EH (cell line): Measurements from ENCODE around the gene SS18.

Experiments
- DNase-seq: peaks from one replicate; pipeline ENCODE4 v3.0.0-alpha.2; 2015; ENCODE audit warnings: low read depth

SS18 gene

GRCh38 chr18:26071725-26072124 is 18.7 kb downstream of the SS18 start:
- DNase-seq: peak; percentile 9

DNA sequence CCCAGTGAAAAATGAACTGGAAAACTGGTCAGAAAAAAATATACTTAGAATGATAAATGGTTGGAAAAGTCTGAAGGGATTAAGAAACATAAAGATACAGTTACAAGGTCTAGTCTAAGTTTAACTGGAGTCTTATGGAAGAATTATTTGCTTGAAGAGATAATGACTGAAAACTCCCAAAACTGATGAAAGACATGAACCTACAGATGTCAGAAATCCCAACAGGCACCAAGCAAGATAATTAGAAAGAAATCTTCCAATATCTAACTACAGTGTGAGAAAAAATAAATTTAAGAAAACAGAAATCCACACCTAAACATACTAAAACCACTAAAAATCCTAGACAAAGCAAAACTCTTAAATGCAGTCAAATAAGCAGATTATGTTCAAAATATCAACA is 19.4 kb downstream of the SS18 start:
- DNase-seq: no peak

GRCh38 chr18:26059357-26059756 is 31.1 kb downstream of the SS18 start:
- DNase-seq: no peak

DNA sequence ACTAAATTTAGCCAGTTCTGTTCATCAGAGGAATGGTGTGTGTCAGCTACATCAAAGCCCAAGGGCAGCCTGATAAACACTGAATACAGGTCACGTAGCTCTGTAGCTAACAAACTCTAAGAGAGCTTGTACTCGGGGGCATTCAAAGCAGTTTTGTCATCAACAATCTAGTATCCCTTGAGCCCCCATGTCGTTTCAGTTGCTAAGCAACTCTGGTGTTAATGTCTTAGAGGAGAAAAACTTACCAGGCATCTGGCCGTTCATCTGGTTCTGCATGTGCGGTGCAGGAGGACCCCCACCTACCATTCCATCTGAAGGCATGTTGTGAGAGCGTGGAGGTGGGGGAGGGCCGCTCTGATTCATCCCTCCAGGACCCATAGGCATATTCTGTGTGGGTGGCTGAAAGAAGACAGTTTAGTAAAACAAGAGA is 33.1 kb downstream of the SS18 start:
- DNase-seq: no peak

- no peak for DNase-seq
Observed at GRCh38 chr18:26056291-26056690, 34.1 kb downstream of the SS18 start.

DNA sequence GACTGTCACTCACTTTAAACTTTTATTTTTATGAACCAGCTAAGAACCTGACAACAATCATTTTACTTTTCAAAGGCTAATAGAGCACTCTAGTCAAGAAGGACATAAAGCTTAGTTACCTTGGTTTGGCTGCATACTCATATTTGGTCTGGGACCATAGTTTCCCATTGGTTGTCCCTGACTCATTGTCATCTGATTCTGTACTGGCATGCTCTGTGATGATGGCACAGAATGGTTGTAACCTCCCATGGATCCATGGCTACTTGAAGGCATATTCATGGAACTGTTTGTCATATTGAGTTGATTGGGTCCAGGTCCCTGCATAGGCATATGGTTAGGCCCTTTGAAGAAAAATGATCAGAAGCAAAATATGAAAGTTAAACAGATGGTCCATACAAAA is 37.9 kb downstream of the SS18 start:
- DNase-seq: peak; percentile 15

GRCh38 chr18:26051843-26052242 is 38.6 kb downstream of the SS18 start:
- DNase-seq: no peak

GRCh38 chr18:26046419-26047077 is 43.9 kb downstream of the SS18 start:
- no peak for DNase-seq

DNA sequence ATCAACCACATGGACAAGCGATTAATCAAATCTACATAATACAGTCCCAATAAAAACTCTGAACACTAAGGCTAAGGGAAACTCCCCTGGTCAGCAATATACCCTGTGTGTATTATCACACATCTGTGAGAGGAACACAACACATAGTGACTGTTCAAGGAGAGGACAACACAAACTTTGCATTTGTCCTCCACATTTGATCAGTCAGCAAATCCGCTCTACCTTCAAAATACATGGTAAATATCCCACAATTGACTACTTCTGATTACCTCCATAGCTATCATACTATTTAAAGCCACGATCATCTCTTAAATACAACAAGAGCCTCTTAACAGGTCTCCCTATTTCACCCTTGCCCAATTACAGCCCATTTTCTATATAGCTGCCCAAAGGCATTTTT is 45.6 kb downstream of the SS18 start:
- no peak for DNase-seq

DNA sequence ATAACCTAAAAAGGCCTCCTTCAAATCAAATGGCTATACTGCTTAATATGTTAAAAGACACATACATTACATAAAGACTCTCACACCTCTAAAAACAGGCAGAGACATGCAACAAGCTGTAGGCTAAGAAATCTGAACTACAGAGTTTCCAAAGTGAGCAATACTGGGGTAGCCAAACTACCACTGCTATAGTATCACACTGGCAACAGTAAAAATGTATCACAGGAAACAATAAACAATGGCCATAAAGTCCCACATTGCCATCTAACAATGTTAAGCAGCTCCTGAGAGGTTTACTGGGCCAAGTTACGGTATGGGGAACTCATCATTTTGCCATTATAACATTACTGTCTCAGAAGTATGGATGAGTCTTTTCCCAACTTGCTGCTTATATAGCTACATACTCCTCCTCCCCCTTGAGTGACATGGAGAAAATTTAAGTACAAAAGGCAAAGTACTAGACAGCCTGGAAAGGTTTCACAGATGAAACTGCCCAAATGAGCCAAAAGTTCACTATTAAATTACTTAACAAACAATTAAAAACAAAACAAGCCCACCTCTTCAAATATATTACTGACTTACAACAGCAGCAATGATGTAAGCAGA is 50.3 kb downstream of the SS18 start:
- no peak for DNase-seq

DNA sequence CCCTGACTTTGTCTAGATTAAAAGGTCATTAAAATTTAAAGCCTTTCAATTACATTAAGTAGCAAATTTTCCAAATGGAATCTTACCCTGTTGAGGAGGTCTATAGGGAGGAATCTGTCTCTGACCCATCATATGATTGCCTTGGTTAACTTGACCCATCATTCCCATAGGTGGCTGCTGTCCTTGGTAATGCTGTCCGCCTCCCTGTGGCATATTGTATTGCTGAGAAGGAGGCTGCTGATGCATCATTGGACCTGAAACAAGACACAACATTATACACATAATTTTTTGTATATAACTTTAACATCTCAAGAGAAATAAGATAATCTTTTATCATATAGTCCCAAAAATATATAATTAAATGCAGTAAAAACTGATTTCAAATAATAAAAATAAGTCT is 51.2 kb downstream of the SS18 start:
- no peak for DNase-seq

- DNase-seq: no peak
Observed at GRCh38 chr18:26036635-26037034, 53.8 kb downstream of the SS18 start.

- DNase-seq: no peak
Observed at GRCh38 chr18:26034850-26035497, 55.4 kb downstream of the SS18 start.

GRCh38 chr18:26022585-26022984 is 67.8 kb downstream of the SS18 start:
- no peak for DNase-seq

DNA sequence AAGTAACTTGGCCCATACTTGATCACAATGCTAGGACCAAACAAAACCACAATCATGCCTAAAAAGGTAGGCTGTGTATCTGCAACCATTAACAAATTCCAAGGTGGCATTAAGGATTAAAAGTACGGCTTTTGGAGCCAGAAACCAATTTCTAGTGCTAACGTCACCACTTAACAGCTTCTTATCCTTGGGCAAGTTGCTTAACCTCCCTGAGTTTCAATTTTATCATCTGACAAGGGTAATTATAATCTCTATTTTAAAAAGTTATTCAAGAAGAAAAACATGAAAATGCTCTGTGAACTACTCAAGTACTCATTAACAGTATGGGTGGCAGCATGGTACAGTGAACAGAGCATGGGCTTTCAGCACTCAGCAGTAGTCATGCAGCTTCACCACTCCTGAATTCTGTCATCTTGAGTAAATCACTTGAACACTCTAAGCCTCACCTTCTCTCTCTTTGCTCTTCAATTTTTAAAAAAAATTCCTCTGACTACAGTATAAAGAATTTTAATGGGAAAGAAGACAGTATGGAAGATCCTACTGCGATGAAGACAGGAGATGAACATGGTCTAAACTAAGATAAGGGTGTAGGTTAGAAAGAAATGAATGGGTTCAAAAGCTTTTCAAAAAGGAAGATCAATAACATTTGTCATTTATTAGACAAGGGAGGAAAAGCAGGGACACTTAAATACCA is 69.2 kb downstream of the SS18 start:
- no peak for DNase-seq

- no peak for DNase-seq
Observed at GRCh38 chr18:26017929-26018328, 72.5 kb downstream of the SS18 start.

DNA sequence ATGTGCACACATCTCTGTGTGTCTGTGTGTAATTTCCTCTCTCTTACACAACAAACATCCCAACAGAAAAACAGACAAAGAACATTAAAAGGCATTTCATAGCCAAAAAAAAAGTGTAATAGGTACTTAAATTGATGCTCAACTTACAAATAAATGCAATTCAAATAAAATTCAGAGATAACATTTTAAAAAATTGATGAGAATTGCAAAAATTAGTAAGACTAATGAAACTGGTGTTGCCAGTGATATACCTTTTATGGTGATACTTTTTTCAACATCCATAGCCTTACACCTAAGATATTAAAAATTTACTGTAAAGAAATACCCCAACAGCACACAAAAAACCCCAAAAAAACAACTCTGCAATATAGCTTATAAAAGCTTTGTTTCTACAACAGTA is 76.0 kb downstream of the SS18 start:
- no peak for DNase-seq

- DNase-seq: no peak
Observed at GRCh38 chr18:26008619-26009018, 81.8 kb downstream of the SS18 start.

DNA sequence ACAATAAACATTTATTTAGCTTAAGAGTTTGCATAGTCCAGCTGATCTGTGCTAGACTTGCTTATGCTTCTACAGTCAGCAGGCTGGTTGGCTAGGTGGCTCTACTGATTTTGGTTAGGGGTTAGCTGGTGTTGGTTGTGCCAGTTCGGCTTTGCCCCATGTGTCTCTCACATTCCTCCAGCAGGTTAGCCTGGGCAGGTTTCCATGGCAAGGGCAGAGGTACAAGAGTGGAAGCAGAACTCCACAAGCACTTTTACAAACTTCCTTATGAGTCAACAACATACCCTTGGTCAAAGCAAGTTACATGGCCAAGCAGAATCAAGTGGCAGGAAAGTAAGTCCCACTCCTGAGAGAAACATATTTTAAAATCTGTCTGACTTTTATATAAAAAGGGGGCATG is 82.3 kb downstream of the SS18 start:
- no peak for DNase-seq

- DNase-seq: no peak
Observed at GRCh38 chr18:26005950-26006349, 84.5 kb downstream of the SS18 start.

GRCh38 chr18:26004832-26005231 is 85.6 kb downstream of the SS18 start:
- no peak for DNase-seq

- no peak for DNase-seq
Observed at GRCh38 chr18:26003817-26004216, 86.6 kb downstream of the SS18 start.

DNA sequence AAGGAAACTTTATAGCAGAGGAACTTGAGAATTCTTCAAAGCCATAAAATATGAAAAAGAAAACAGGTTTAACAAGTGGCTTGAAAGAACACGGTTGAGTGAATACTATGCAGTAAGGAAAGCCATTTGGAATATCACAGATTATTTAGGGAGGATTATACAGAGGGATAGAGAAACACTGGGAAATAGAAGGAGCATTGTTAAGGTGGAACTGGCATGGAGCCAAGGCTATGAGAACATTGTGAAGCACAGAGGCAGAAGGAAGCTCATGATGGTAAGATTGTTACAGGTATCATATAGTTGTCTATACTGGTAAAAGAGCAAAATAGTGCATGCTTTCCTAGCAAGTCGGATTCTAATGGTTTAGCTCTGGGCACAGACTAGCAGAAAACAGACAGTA is 87.1 kb downstream of the SS18 start:
- DNase-seq: no peak
